Mesenchymal stem cell (in vitro differentiated cells and primary cell): ENCODE measurements around the gene ADTRP.
"Not testable (repeated sequence)": the region's sequence is repeated elsewhere in the genome, so short reads cannot be mapped to it uniquely, and the experiment has no call there.

Experiments
- DNase-seq: peaks from one replicate; pipeline ENCODE4 v3.0.0-alpha.2; 2013
- H2AFZ ChIP-seq: one replicate; pipeline ENCODE4 v1.6.1; 2013; ENCODE audit warnings: low read depth, mild to moderate bottlenecking, control low read depth, inconsistent platforms, low read length, moderate library complexity
- H2AK5ac ChIP-seq: 2 replicates; pipeline ENCODE4 v1.6.1; 2013; ENCODE audit warnings: low read length, moderate library complexity, mild to moderate bottlenecking, inconsistent platforms; ENCODE audit not compliant: severe bottlenecking
- H2BK120ac ChIP-seq: one replicate; pipeline ENCODE4 v1.6.1; 2013; ENCODE audit warnings: low read depth, mild to moderate bottlenecking, inconsistent platforms, low read length, moderate library complexity
- H2BK12ac ChIP-seq, 2 experiments: one replicate each; pipeline ENCODE4 v1.6.1; 2013; ENCODE audit warnings: inconsistent platforms in 2 of 2, low read length in 2 of 2, mild to moderate bottlenecking in 2 of 2, moderate library complexity in 2 of 2, control low read depth in 1 of 2
- H2BK15ac ChIP-seq: one replicate; pipeline ENCODE4 v1.6.1; 2013; ENCODE audit warnings: mild to moderate bottlenecking, low read depth, inconsistent platforms; ENCODE audit not compliant: poor library complexity, severe bottlenecking
- H2BK5ac ChIP-seq: 2 replicates; pipeline ENCODE4 v1.6.1; 2013; ENCODE audit warnings: low read depth, mild to moderate bottlenecking, low read length, control low read depth, inconsistent platforms; ENCODE audit not compliant: poor library complexity, severe bottlenecking
- H3K14ac ChIP-seq, 2 experiments: one replicate each; pipeline ENCODE4 v1.6.1; 2013; ENCODE audit warnings: inconsistent platforms in 2 of 2, low read length in 2 of 2, control low read depth in 1 of 2, mild to moderate bottlenecking in 1 of 2, moderate library complexity in 1 of 2
- H3K18ac ChIP-seq, 2 experiments: one replicate each; pipeline ENCODE4 v1.6.1; 2013; ENCODE audit warnings: inconsistent platforms in 2 of 2, low read length in 2 of 2, control low read depth in 1 of 2, low read depth in 1 of 2, mild to moderate bottlenecking in 1 of 2
- H3K23ac ChIP-seq, 2 experiments: one replicate each; pipeline ENCODE4 v1.6.1; 2013; ENCODE audit warnings: inconsistent platforms in 2 of 2, low read length in 2 of 2, mild to moderate bottlenecking in 2 of 2, moderate library complexity in 2 of 2, control low read depth in 1 of 2
- H3K27ac ChIP-seq: 2 replicates; pipeline ENCODE4 v1.5.1; 2013; ENCODE audit warnings: mild to moderate bottlenecking, moderate library complexity, low read length, control low read depth, inconsistent platforms; ENCODE audit not compliant: poor library complexity, severe bottlenecking
- H3K27me3 ChIP-seq, 2 experiments: 2 replicates each; pipeline versions ENCODE4 v1.6.1 to v1.7.0; 2013; ENCODE audit warnings: low read length in 2 of 2, mild to moderate bottlenecking in 2 of 2, moderate library complexity in 2 of 2, control low read depth in 1 of 2, inconsistent platforms in 1 of 2; ENCODE audit not compliant: control insufficient read depth in 1 of 2, insufficient read depth in 1 of 2
- H3K36me3 ChIP-seq, 2 experiments: 2 replicates each; pipeline versions ENCODE4 v1.6.1 to v1.7.0; 2013; ENCODE audit warnings: low read length in 2 of 2, control low read depth in 1 of 2, inconsistent platforms in 1 of 2, low read depth in 1 of 2, mild to moderate bottlenecking in 1 of 2; ENCODE audit not compliant: insufficient read depth in 2 of 2, control insufficient read depth in 1 of 2
- H3K4ac ChIP-seq, 2 experiments: one replicate each; pipeline ENCODE4 v1.6.1; 2013; ENCODE audit warnings: inconsistent platforms in 2 of 2, low read length in 2 of 2, mild to moderate bottlenecking in 2 of 2, moderate library complexity in 2 of 2, control low read depth in 1 of 2, low read depth in 1 of 2
- H3K4me1 ChIP-seq: 2 replicates; pipeline ENCODE4 v1.6.1; 2013; ENCODE audit warnings: low read depth, low read length, control low read depth; ENCODE audit not compliant: control insufficient read depth, insufficient read depth
- H3K4me2 ChIP-seq: 2 replicates; pipeline ENCODE4 v1.6.1; 2013; ENCODE audit warnings: low read length, mild to moderate bottlenecking, inconsistent platforms; ENCODE audit not compliant: poor library complexity, severe bottlenecking
- H3K4me3 ChIP-seq, 2 experiments: 2 replicates each; pipeline versions ENCODE4 v1.5.1 to v1.7.0; 2013; ENCODE audit warnings: low read length in 2 of 2, mild to moderate bottlenecking in 2 of 2, control low read depth in 1 of 2, low read depth in 1 of 2; ENCODE audit not compliant: insufficient read depth in 1 of 2
- H3K79me1 ChIP-seq: replicated peaks from 2 replicates; pipeline ENCODE4 v1.6.1; 2013; ENCODE audit warnings: mild to moderate bottlenecking, control low read depth, low read length, inconsistent platforms; ENCODE audit not compliant: poor library complexity, severe bottlenecking
- H3K9ac ChIP-seq: 2 replicates; pipeline ENCODE4 v1.7.0; 2013; ENCODE audit warnings: mild to moderate bottlenecking, low read length, moderate library complexity
- H3K9me3 ChIP-seq: 2 replicates; pipeline ENCODE4 v1.7.0; 2013; ENCODE audit warnings: mild to moderate bottlenecking, low read length; ENCODE audit not compliant: control insufficient read depth
- H4K8ac ChIP-seq: one replicate; pipeline ENCODE4 v1.6.1; 2013; ENCODE audit warnings: inconsistent platforms, mild to moderate bottlenecking, low read length, moderate library complexity
- H4K91ac ChIP-seq: one replicate; pipeline ENCODE4 v1.6.1; 2013; ENCODE audit warnings: mild to moderate bottlenecking, low read length, inconsistent platforms
- WGBS: methylation state at CpG from one replicate; pipeline ENCODE4 v1.1.7; 2013; ENCODE audit warnings: mixed read lengths; 5-methylcytosine and 5-hydroxymethylcytosine counted together

The ADTRP gene

GRCh38 chr6:11681357-11681756, 97.2 kb downstream of the ADTRP start:
- no peak overlapping the region for H3K27ac ChIP-seq
- no peak overlapping the region for H2AFZ ChIP-seq
- no peak for DNase-seq
- H3K4ac ChIP-seq, result no peak overlapping the region
- H4K91ac ChIP-seq, result no peak overlapping the region
- no peak overlapping the region for H4K8ac ChIP-seq
- H3K79me1 ChIP-seq, result no peaks in the 10 kb centered on the region
- H3K9me3 ChIP-seq, result peaks cover 8% of the 10 kb centered on the region
- no peak overlapping the region for H3K4me2 ChIP-seq
- no peak overlapping the region for H2AK5ac ChIP-seq
- no peak overlapping the region for H3K4me3 ChIP-seq
- H3K4me1 ChIP-seq, result peaks cover 5% of the 10 kb centered on the region
- no peak overlapping the region for H2BK15ac ChIP-seq
- H2BK12ac ChIP-seq, result no peak overlapping the region
- H3K9ac ChIP-seq, result no peak overlapping the region
- no peak overlapping the region for H2BK5ac ChIP-seq
- no peak overlapping the region for H3K23ac ChIP-seq
- no peak overlapping the region for H3K18ac ChIP-seq
- no peaks in the 10 kb centered on the region for H3K36me3 ChIP-seq
- 91% methylated on average over 1 of the region's 1 CpG for WGBS
- no peak overlapping the region for H3K14ac ChIP-seq
- no peaks in the 10 kb centered on the region for H3K27me3 ChIP-seq
- H2BK120ac ChIP-seq, result no peak overlapping the region

GRCh38 chr6:11680479-11680878, 98.1 kb downstream of the ADTRP start:
- WGBS, result 100% methylated on average over 1 of the region's 7 CpGs
- H3K4me2 ChIP-seq, H3K18ac ChIP-seq, H2BK12ac ChIP-seq, H2BK5ac ChIP-seq, DNase-seq, H3K27ac ChIP-seq, H3K23ac ChIP-seq, H3K9ac ChIP-seq, H4K8ac ChIP-seq, H2AFZ ChIP-seq, H3K79me1 ChIP-seq, H3K27me3 ChIP-seq, H4K91ac ChIP-seq, H3K4me3 ChIP-seq, H2AK5ac ChIP-seq, H2BK15ac ChIP-seq, H3K36me3 ChIP-seq, H3K9me3 ChIP-seq, H3K14ac ChIP-seq, H3K4ac ChIP-seq, H3K4me1 ChIP-seq, H2BK120ac ChIP-seq: not testable (repeated sequence)

- Histone ChIP-seq H3K36me3 (no peaks in the 10 kb centered on the region), H3K18ac (no peak overlapping the region), H2AK5ac (no peak overlapping the region), H2BK120ac (no peak overlapping the region), H2BK12ac (no peak overlapping the region), H3K79me1 (no peaks in the 10 kb centered on the region), H3K4me3 (no peak overlapping the region), H3K4me2 (no peak overlapping the region), H2BK5ac (no peak overlapping the region), H3K27me3 (no peaks in the 10 kb centered on the region), H4K91ac (no peak overlapping the region), H2BK15ac (no peak overlapping the region), H3K9ac (no peak overlapping the region), H2AFZ (no peak overlapping the region), H4K8ac (no peak overlapping the region), H3K9me3 (peaks cover 8% of the 10 kb centered on the region), H3K4me1 (no peaks in the 10 kb centered on the region), H3K27ac (no peak overlapping the region), H3K4ac (no peak overlapping the region), H3K23ac (no peak overlapping the region), H3K14ac (no peak overlapping the region)
- DNase-seq, result no peak
- WGBS, result 98% methylated on average over 2 of the region's 2 CpGs
Observed at GRCh38 chr6:11679099-11679498, 99.5 kb downstream of the ADTRP start.

- 92% methylated on average over 2 of the region's 2 CpGs for WGBS
- Histone ChIP-seq H3K9ac (no peak overlapping the region), H3K4me1 (no peaks in the 10 kb centered on the region), H2AK5ac (no peak overlapping the region), H2AFZ (no peak overlapping the region), H2BK5ac (no peak overlapping the region), H3K4me3 (no peak overlapping the region), H4K8ac (no peak overlapping the region), H4K91ac (no peak overlapping the region), H3K27ac (no peak overlapping the region), H3K4ac (no peak overlapping the region), H2BK12ac (no peak overlapping the region), H3K23ac (no peak overlapping the region), H2BK15ac (no peak overlapping the region), H3K79me1 (no peaks in the 10 kb centered on the region), H3K4me2 (no peak overlapping the region), H3K9me3 (peaks cover 4% of the 10 kb centered on the region), H2BK120ac (no peak overlapping the region), H3K18ac (no peak overlapping the region), H3K36me3 (no peaks in the 10 kb centered on the region), H3K27me3 (no peaks in the 10 kb centered on the region), H3K14ac (no peak overlapping the region)
- DNase-seq, result no peak
Observed at GRCh38 chr6:11675601-11676000, 103.0 kb downstream of the ADTRP start.
